Prostate gland (tissue), 2 donors: ENCODE data around the gene ZNF200. TPM values are rescaled to one million over a fixed set of nuclear protein-coding genes. Genes with fewer than 3 reads are reported as not detected.
"Not testable (repeated sequence)": the region's sequence is repeated elsewhere in the genome, so short reads cannot be mapped to it uniquely, and the experiment has no call there.

ENCODE experiments used
- DNase-seq: peaks from one replicate; pipeline ENCODE4 v3.0.0-alpha.2; 2019; ENCODE audit warnings: low spot score
- H3K27ac ChIP-seq, 2 donors: fragments of 200-600 bp; sonication (generic); 2 replicates each; pipeline ENCODE4 v1.5.1; 2017 to 2019
- H3K27me3 ChIP-seq: fragments of 200-600 bp; sonication (generic); replicated peaks from 2 replicates; pipeline ENCODE4 v1.5.1; 2019; ENCODE audit not compliant: insufficient read depth
- H3K36me3 ChIP-seq, 2 donors: fragments of 200-600 bp; sonication (generic); 1 replicate in 1 of 2; 2 replicates in 1 of 2; pipeline versions ENCODE4 v1.5.1 to v1.8.1; 2017 to 2019
- H3K4me1 ChIP-seq: fragments of 200-600 bp; sonication (generic); replicated peaks from 2 replicates; pipeline ENCODE4 v1.5.1; 2019
- H3K4me3 ChIP-seq, 2 donors: fragments of 200-600 bp; sonication (generic); 2 replicates each; pipeline ENCODE4 v1.5.1; 2017 to 2019
- H3K9me3 ChIP-seq: fragments of 200-600 bp; sonication (generic); 2 replicates; pipeline ENCODE4 v1.5.1; 2017
- CTCF ChIP-seq, 4 experiments: fragments of 200-600 bp in 2 of 4; fragments of 450-650 bp in 2 of 4; sonication (generic) in 2 of 4; IDR thresholded peaks; 1 replicate in 3 of 4; 2 replicates in 1 of 4; pipeline ENCODE4 v1.5.1; 2016 to 2019; ENCODE audit warnings: antibody characterized with exemption in 4 of 4, mild to moderate bottlenecking in 2 of 4, moderate library complexity in 2 of 4
- POLR2A ChIP-seq: fragments of 450-650 bp; IDR thresholded peaks from one replicate; pipeline ENCODE4 v1.6.1; 2016; ENCODE audit warnings: antibody characterized with exemption, mild to moderate bottlenecking
- POLR2AphosphoS5 ChIP-seq: sonication (generic); formaldehyde crosslinking; IDR thresholded peaks from one replicate; pipeline ENCODE4 v1.6.1; 2017; ENCODE audit warnings: antibody characterized with exemption
- whole genome bisulfite sequencing: methylation state at CpG from one replicate; pipeline ENCODE4 v1.1.5; 2018; 5-methylcytosine and 5-hydroxymethylcytosine counted together
- intact Hi-C: fragments of 100-400 bp; cut with DNase I; formaldehyde crosslinking; loops from one replicate; pipeline ENCODE4 v1.14.2; 2022
- total RNA-seq, 2 donors: library from RNA; depleted of rRNA; stranded (reverse); fragments of >200 nt; gene quantifications; one replicate each; pipeline ENCODE4 v1.1.0, GENCODE V29; 2016

The ZNF200 gene
- total RNA-seq, 2 donors from 2014 or later = 8.2 to 18.6 TPM

GRCh38 chr16:3214904-3215600 is 19.9 kb downstream of the ZNF200 start:
- H3K9me3 ChIP-seq = no peaks in the 10 kb centered on the region
- H3K36me3 ChIP-seq = no peaks in the 10 kb centered on the region
- 45% methylated on average over 7 of the region's 7 CpGs for WGBS
- no peak for DNase-seq
- H3K4me3 ChIP-seq = no peak overlapping the region
- no peaks in the 10 kb centered on the region for H3K27me3 ChIP-seq
- H3K4me1 ChIP-seq = no peaks in the 10 kb centered on the region
- no peak for TF ChIP-seq CTCF (IDR thresholded peaks at IDR 0.05)
- intact Hi-C loops = no loop called here
- no peak overlapping the region for H3K27ac ChIP-seq

DNA sequence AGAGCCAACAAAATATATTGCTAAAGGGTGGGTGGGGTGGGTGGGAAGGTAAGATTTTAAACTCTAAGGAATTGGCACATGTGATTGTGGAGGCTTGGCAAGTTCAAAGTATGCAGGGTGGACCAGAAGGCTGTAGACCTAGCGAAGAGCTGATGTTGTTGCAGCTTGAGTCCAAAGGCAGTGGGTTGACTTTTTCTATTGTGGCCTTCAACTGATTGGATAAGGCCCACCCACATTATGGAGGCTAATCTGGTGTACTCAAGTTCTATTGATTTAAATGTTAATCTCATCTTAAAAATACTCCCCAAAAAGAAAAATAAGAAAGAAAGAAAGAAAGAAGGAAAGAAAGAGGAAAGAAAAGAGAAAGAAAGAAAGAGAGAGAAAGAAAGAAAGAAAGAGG is 22.4 kb downstream of the ZNF200 start:
- no peak overlapping the region for H3K27ac ChIP-seq
- no peaks in the 10 kb centered on the region for H3K9me3 ChIP-seq
- TF ChIP-seq CTCF (IDR thresholded peaks at IDR 0.05) (no peak), POLR2A (no peak), POLR2AphosphoS5 (no peak)
- 67% methylated on average over 1 of the region's 1 CpG for WGBS
- no peaks in the 10 kb centered on the region for H3K36me3 ChIP-seq
- DNase-seq = no peak
- intact Hi-C loops = no loop called here
- no peaks in the 10 kb centered on the region for H3K27me3 ChIP-seq
- H3K4me1 ChIP-seq = no peaks in the 10 kb centered on the region
- H3K4me3 ChIP-seq = no peak overlapping the region

DNA sequence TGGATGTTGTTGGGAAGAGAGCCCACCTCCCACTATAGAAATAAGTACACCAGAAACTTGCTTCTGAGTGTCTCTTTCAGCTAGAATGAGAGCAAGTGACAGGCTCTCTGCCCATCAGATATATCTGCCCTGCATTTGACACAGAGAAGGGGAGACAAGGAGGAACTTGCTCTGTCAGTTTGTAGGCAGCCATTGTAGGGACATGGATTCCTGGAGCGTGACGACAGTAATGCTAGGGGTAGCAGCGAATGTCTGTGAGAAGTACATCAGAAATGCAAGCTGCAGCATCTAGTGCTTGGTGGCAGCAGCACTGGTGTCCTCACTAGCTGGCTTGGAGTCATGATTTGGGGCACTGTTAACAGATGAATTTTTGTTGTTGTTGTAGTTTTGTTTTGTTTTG is 23.0 kb downstream of the ZNF200 start:
- Histone ChIP-seq H3K4me1 (no peaks in the 10 kb centered on the region), H3K27ac (no peak overlapping the region), H3K27me3 (no peaks in the 10 kb centered on the region), H3K36me3 (no peaks in the 10 kb centered on the region), H3K9me3 (no peaks in the 10 kb centered on the region), H3K4me3 (no peak overlapping the region)
- TF ChIP-seq POLR2A = no peak
- TF ChIP-seq POLR2AphosphoS5 = no peak
- TF ChIP-seq CTCF (IDR thresholded peaks at IDR 0.05) = no peak
- WGBS = 49% methylated on average over 3 of the region's 3 CpGs
- intact Hi-C loops = no loop called here
- no peak for DNase-seq

- Histone ChIP-seq H3K4me3 (no peak overlapping the region), H3K27me3 (no peaks in the 10 kb centered on the region), H3K36me3 (no peaks in the 10 kb centered on the region), H3K4me1 (no peaks in the 10 kb centered on the region), H3K9me3 (no peaks in the 10 kb centered on the region), H3K27ac (no peak overlapping the region)
- intact Hi-C loops = no loop called here
- TF ChIP-seq POLR2AphosphoS5 = no peak
- DNase-seq = no peak
- WGBS = 71% methylated on average over 19 of the region's 19 CpGs
Measured at GRCh38 chr16:3207086-3207953, 27.6 kb downstream of the ZNF200 start.

DNA sequence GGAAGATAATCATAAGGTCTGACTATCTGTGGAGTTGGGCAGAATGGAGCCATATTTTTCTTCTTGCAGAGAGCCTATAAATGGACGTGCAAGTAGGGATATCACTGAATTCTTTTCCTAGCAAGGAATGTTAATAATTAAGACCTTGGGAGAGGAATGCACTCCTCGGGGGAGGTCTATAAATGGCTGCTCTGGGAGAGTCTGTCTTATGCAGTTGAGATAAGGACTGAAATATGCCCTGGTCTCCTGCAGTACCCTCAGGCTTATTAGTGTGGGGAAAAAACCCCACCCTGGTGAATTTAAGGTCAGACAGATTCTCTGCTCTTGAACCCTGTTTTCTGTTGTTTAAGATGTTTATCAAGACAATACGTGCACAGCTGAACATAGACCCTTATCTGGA is 29.0 kb downstream of the ZNF200 start:
- intact Hi-C loops, H3K4me1 ChIP-seq, H3K27me3 ChIP-seq, H3K4me3 ChIP-seq, H3K27ac ChIP-seq, H3K36me3 ChIP-seq, H3K9me3 ChIP-seq, DNase-seq: not testable (repeated sequence)
- 60% methylated on average over 3 of the region's 3 CpGs for WGBS
